ENCODE results near the gene IRAK2. TPM values are rescaled to one million over a fixed set of nuclear protein-coding genes. Genes with fewer than 3 reads are reported as not detected.

IRAK2 gene
- total RNA-seq, 1 experiment from 2014 or later, result 0.61 TPM

DNA sequence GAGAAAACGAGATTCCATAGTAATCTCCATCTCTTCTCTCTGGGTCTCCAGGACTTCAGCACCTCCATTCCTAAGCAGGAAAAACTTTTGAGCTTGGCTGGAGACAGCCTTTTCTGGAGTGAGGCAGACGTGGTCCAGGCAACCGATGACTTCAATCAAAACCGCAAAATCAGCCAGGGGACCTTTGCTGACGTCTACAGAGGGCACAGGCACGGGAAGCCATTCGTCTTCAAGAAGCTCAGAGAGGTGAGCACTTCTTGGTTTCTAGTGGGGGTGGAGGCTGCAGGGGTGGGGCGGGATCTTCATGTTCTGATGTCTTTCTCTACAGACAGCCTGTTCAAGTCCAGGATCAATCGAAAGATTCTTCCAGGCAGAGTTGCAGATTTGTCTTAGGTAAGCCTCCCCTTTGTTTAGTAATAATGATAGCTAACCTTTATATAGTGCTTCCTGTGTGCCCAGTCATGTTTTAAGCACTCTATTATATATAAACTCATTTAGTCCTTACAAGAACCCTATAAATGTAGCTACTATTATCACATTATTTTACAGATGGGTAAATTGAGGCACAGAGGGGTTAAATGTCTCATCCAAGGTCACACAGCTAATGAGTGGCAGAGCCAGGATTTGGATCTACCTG lies 48.6 kb downstream of the IRAK2 start:
- Histone ChIP-seq H4K20me1 (ENCODE audit: control insufficient read depth, insufficient read depth, insufficient read length) (no peaks in the 10 kb centered on the region), H3K79me1 (ENCODE audit: insufficient read depth, low read depth, low read length, poor library complexity, severe bottlenecking) (no peaks in the 10 kb centered on the region), H4K5ac (ENCODE audit: insufficient read length, low read depth, low read length) (no peak overlapping the region), H2AK5ac (ENCODE audit: insufficient read length, low read length) (no peak overlapping the region), H3K27me3 (ENCODE audit: insufficient read depth, low read length) (no peaks in the 10 kb centered on the region), H3K18ac (ENCODE audit: insufficient read length, low read depth, low read length) (no peak overlapping the region), H3K79me2 (ENCODE audit: insufficient read depth, low read length) (no peaks in the 10 kb centered on the region), H4K8ac (replicated peaks; ENCODE audit: insufficient read length, low read depth, low read length) (no peak overlapping the region), H3K4me2 (ENCODE audit: insufficient read depth, insufficient read length, low read length) (no peak overlapping the region), H2BK120ac (ENCODE audit: low read depth, low read length, poor library complexity, severe bottlenecking) (no peak overlapping the region), H2AFZ (ENCODE audit: low read length) (no peak overlapping the region), H3K9ac (ENCODE audit: extremely low read depth, insufficient read length, low read length) (no peak overlapping the region), H2BK20ac (ENCODE audit: low read depth, low read length, poor library complexity, severe bottlenecking) (no peak overlapping the region), H3K56ac (ENCODE audit: insufficient read length, low read depth, low read length) (no peak overlapping the region), H3K4ac (ENCODE audit: low read depth, low read length) (no peak overlapping the region), H3K14ac (ENCODE audit: insufficient read depth, low read length) (no peak overlapping the region), H3K23me2 (ENCODE audit: insufficient read length, low read depth, low read length, poor library complexity, severe bottlenecking) (no peaks in the 10 kb centered on the region), H2BK15ac (ENCODE audit: low read depth, low read length) (no peak overlapping the region), H3T11ph (ENCODE audit: low read length) (no peak overlapping the region), H2BK12ac (ENCODE audit: insufficient read length, low read depth, low read length) (no peak overlapping the region), H3K4me1 (ENCODE audit: insufficient read depth, low read length) (no peaks in the 10 kb centered on the region), H2BK5ac (ENCODE audit: insufficient read length, low read length) (no peak overlapping the region), H4K91ac (ENCODE audit: insufficient read length, low read depth, low read length) (no peak overlapping the region), H3K27ac (ENCODE audit: insufficient read length, low read depth, low read length) (no peak overlapping the region), H3K23ac (ENCODE audit: insufficient read length, low read depth, low read length) (no peak overlapping the region), H3K9me3 (ENCODE audit: control insufficient read depth, low read depth, low read length) (peaks cover 4% of the 10 kb centered on the region)
- no peak overlapping the region for H3K4me3 Mint-ChIP-seq
- H3K9me3 Mint-ChIP-seq, result peaks cover 7 to 9% of the 10 kb centered on the region in 2 experiments
- peaks cover 5 to 8% (median 6%) of the 10 kb centered on the region in 3 experiments for H3K36me3 Mint-ChIP-seq (ENCODE audit: insufficient read depth in 1 of 3, low read depth in 3 of 3)
- no peak overlapping the region for H3K27ac Mint-ChIP-seq
- TF ChIP-seq CTCF (conservative IDR thresholded peaks at IDR 0.05), result no peak
- H3K27me3 Mint-ChIP-seq (ENCODE audit: low read depth), result no peaks in the 10 kb centered on the region
- no CpG with 5 or more reads among the region's 9 CpGs for WGBS (ENCODE audit: extremely low coverage, insufficient read length, low lambda C conversion rate)
- H3K4me1 Mint-ChIP-seq, result no peaks in the 10 kb centered on the region
- no peak for DNase-seq

Measured in H9 (cell line).